GM12864 (cell line): Measurements from ENCODE around the gene PRR11.
"Not testable (repeated sequence)": the region's sequence is repeated elsewhere in the genome, so short reads cannot be mapped to it uniquely, and the experiment has no call there.

ENCODE experiments used
- DNase-seq: peaks from one replicate; pipeline ENCODE4 v3.0.0-alpha.2; 2011; ENCODE audit warnings: low read depth
- H3K4me3 ChIP-seq: 2 replicates; pipeline ENCODE4 v1.5.1; 2011; ENCODE audit warnings: mild to moderate bottlenecking, low read depth, low read length, control low read depth
- TF ChIP-seq, protein P1 (sequence below): IDR thresholded peaks from 2 replicates; pipeline ENCODE4 v1.5.1; 2011; ENCODE audit warnings: low read depth, mild to moderate bottlenecking, moderate library complexity, low read length, control low read depth, inconsistent platforms; ENCODE audit errors: missing control alignments

The PRR11 gene

DNA sequence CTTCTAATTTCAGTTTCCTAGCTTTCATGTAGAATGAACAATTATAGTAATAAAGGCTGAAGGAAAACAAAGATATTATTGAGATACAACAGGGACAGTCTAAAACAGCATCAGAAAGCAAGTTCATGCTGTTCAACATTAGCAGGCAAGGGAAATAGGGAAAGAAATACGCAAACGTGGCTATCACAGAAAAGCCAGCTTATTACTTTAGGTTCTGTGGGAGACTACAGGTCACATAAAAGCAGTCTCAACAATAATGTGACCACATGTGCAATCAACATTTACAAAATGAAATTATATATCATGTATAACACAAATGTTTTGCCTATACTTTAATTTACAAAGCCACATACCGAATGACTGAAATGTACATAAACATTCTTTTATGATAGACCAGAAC lies 44.0 kb upstream of the PRR11 start:
- H3K4me3 ChIP-seq, result no peak overlapping the region
- TF ChIP-seq, protein P1, sequence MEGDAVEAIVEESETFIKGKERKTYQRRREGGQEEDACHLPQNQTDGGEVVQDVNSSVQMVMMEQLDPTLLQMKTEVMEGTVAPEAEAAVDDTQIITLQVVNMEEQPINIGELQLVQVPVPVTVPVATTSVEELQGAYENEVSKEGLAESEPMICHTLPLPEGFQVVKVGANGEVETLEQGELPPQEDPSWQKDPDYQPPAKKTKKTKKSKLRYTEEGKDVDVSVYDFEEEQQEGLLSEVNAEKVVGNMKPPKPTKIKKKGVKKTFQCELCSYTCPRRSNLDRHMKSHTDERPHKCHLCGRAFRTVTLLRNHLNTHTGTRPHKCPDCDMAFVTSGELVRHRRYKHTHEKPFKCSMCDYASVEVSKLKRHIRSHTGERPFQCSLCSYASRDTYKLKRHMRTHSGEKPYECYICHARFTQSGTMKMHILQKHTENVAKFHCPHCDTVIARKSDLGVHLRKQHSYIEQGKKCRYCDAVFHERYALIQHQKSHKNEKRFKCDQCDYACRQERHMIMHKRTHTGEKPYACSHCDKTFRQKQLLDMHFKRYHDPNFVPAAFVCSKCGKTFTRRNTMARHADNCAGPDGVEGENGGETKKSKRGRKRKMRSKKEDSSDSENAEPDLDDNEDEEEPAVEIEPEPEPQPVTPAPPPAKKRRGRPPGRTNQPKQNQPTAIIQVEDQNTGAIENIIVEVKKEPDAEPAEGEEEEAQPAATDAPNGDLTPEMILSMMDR, result no peak
- no peak for DNase-seq

DNA sequence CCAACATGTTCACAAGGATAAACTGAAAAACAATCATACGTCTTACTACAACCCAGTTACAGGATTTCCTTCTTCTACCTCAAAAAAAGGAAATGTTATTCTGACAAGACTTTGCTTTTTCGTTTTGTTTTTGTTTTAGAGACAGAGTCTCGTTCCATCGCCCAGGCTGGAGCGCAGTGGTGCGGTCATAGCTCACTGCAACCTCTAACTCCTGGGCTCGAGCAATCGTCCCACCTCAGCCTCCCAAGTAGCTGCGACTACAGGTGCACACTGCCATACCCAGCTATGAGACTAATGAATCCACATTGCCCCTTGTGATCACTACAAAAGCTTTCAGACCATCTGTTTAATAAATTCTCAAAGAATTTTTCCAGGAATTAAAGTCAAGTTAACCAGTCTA lies 40.1 kb upstream of the PRR11 start:
- DNase-seq, result no peak
- H3K4me3 ChIP-seq, result no peak overlapping the region
- TF ChIP-seq, protein P1, result no peak

DNA sequence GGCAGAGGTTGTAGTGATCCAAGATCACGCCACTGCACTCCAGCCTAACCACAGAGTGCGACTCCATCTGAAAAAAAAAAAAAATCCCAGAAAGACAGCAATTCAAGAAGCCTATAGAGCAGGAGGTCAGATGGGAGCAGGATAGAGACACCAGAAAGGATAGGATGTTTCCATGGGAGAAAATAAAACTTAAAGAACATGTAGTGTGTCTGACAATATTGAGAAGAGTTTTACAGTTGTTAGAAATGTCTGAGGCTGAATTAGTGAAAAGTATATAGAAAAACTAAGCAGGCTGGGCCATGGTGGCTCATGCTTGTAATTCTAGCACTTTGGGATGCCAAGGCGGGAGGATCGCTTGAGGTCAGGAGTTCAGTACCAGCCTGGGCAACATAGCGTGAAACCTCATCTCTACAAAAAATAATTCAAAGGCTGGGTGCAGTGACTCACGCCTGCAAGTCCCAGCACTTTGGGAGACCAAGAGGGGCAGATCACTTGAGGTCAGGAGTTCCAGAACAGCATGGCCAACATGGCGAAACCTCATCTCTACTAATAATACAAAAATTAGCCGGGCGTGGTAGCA lies 33.6 kb upstream of the PRR11 start:
- no peak overlapping the region for H3K4me3 ChIP-seq
- DNase-seq, result no peak
- TF ChIP-seq, protein P1, result no peak

DNA sequence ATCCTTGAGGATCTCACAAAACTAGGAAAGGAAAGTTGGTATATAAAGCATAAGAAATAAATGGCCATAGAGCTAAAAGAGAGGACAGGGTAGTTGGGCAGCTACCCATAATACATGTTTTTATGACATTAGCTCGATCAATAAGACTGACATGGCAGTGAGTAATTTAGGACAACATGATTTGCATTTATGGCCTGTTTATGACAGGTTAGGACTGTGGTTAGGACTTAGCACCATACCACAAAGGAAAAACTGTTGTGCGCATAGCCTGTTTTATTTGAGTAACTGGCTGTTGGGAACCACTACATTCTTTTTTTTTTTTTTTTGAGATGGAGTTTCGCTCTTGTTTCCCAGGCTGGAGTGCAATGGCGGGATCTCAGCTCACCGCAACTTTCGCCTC lies 30.9 kb upstream of the PRR11 start:
- peak; percentile 59 for DNase-seq
- TF ChIP-seq, protein P1, result no peak
- H3K4me3 ChIP-seq, result no peak overlapping the region

DNA sequence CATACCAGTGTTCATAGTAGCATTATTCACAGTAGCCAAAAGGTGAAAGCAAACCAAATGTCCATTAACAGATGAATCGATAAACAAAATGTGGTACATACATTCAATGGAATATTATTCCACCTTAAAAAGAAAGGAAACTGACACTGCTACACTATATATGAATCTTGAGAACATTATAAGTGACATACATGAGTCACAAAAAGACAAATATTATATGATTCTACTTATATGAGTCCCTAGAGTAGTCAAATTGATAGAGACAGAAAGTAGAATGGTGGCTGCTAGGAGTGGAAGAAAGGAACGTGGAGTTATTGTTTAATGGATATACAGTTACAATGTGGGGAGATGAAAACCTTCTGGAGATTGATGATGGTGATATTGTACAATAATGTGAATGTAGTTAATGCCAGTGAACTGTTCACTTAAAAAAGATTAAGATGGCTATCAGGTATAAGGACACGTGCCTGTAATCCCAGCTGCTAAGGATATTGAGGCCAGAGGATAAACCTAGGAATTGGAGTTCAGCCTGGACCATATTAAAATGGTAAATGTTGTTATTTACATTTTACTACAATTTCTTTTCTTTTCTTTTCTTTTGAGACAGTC lies 28.6 kb upstream of the PRR11 start:
- no peak for DNase-seq
- H3K4me3 ChIP-seq, result no peak overlapping the region
- TF ChIP-seq, protein P1, result no peak

DNA sequence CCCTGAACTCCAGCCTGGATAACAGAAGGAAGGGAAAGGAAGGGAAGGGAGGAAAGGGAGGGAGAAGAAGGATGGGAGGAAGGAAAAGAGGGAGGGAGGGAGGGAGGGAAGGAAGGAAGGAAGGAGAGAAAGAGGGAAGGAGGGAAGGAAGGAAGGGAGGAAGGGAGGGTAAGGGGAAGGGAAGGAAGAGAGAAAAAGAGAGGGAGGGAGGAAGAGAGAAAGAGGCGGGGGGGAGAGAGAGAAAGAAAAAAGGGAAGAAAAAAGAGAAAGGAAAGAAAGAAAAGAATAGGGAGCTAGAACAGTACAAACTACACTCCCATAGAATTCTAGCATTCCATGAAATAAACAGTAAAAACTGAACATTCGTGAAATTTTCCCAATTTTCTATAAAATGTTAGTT lies 25.7 kb upstream of the PRR11 start:
- DNase-seq, result no peak
- no peak overlapping the region for H3K4me3 ChIP-seq
- TF ChIP-seq, protein P1, result no peak

DNA sequence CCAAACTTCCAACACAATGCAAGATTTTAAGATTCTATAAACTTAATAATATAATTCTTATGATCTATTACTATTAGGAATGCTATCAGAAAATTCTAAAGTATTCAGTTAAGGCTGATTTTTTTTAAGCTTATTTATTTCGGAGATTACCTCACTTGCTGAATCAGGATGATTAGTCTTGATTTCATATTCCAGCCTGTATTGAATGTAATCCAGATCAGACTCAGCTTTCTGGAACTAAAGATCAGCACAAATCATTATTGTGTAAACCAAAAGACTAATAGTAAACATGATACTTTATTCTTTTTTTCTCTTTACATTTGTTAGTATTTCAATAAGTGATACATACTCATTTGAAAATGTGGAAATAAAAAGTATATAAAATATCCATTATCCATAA lies 24.4 kb upstream of the PRR11 start:
- TF ChIP-seq, protein P1, result no peak

DNA sequence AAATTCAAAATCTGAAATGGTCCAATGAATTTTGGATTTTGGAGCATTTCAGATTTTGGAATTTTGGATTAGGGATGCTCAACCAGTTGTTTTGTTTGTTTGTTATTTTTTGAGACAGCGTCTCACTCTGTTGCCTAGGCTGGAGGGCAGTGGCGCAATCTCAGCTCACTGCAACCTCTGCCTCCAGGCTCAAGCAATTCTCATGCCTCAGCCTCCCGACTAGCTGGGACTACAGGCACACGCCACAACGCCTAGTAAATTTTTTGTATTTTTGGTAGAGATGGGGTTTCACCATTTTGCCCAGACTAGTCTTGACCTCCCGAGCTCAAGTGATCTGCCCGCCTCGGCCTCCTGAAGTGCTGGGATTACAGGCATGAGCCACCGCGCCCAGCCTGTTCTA lies 17.2 kb upstream of the PRR11 start:
- not testable (repeated sequence) for H3K4me3 ChIP-seq, DNase-seq

More for the DNA sequence above, 24.4 kb upstream of the PRR11 start:
- no peak overlapping the region for H3K4me3 ChIP-seq
- no peak for DNase-seq
